GM18502 (cell line): ENCODE results near the gene SMIM38.

ENCODE experiments used
- ATAC-seq: cut with Tn5 transposase; IDR thresholded peaks from one replicate; pipeline ENCODE4 v1.9.1; 2021; ENCODE audit warnings: mild to moderate bottlenecking; ENCODE audit not compliant: unreplicated experiment, poor library complexity

The SMIM38 gene

DNA sequence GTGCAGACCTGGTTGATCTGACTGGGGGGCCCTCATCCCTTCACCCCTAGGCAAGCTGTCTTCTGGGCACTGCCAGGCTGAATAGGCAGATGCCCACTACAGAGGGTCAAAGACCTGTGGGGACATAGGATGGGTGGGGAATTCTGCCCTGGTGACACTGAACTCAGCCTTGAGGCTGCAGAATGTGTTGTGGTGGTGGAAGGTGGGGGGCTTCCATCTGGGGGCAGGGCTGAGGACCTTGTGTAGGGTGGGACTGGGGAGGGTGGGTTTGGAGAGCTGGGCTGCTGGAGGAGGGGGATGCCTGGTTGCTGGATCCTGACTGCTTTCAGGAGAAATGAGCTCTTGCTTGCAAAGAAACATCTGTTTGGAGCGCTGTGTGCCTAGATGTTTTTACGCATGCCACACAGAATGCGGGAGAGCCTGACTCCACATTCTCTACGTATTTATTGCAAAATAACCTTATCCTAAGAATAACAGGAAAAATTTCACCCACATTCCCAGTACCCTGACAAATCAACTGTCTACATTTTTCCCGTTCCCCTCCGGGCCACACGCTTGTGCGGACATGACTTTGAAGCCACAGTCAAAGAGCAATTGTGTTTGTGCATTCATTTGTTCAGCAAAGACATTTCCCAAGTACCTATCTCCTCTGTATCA, 18.3 kb downstream of the SMIM38 start:
- ATAC-seq, result no peak

DNA sequence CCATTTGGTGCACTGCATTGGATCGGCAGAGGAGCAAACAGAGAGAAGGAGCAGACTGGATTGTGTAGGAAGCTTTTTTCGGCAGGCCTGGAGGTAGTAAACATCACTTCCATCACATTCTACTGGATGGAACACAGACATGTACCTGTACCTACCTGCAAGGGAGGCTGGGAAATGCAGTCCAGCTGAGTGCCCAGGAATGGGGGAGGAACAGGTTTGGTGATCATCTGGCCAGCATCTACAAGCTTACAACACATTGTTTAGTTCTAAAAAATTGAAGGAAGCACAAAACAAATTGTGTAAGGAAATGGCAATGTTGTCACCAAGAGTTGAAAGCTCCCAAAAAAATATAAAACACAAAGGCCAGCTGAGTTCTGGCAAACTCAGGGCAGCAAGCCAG, 19.1 kb downstream of the SMIM38 start:
- ATAC-seq, result no peak

DNA sequence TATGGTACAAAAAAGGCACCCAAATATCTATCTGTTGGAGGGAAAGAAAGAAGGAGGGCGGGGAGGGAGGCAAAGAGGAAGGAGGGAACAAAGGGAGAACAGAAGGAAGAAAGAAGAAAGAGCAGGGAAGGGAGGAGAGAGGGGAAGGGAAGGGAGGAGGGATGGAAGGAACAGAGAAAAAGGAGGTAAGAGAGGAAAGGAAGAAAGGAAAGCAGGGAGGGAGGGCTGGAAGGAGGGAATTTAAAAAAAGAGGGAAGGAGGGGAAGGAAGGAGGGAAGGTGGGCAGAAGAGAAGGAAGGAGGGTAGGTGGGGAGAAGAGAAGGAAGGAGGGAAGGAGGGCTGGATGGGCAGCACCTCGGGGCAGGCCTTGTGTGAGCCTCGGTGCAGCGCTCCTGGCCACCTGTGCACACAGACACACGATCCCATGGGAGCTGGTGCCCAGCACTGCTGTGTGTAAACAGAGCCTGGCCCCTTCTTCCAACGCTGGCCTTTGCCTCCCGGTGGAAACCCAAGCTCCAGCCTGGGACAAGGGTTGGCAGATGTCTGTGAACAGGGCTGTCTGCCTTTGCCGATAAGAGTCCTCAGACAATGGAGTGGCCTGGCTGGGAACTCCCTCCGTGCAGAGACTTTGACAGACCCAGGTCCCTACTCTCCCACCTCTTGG, 23.2 kb downstream of the SMIM38 start:
- no peak for ATAC-seq

DNA sequence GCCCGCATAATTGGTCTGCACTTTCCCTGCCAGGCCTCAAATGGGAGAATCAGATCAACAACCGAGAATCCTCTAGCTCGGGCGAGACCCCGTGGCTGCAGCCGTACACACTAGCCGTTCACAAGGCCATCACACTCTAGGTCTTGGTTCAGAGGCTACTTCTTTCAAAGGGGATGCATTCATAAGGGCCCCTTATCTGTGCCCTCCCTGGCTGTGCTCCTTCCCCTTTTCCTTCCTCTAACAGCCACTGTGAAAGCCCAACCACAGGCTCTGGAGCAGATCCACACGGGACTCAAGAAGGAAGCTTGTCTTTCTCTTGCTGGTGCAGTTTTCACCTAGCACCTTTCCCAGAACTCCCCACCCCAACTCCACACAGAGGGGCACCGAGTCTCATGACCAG, 24.5 kb downstream of the SMIM38 start:
- no peak for ATAC-seq

DNA sequence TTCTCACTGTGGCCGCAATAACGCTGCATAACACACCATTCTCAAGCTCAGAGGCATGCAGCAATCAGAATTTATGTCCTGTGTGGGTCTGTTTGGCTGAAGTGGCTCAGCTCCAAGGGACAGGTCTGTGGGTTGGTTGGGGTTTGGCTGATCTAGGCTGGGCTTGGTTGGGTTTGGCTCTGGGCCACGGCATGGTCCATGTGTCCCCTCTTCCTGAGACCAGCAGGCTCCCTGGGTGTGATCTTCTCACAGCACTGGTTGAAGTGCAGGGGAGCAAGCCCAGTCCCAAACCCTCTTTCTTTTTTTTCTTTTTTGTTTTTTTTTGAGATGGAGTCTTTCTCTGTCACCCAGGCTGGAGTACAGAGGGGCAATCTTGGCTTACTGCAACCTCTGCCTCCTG, 25.0 kb downstream of the SMIM38 start:
- ATAC-seq, result no peak

- no peak for ATAC-seq
Observed at GRCh38 chr11:69183613-69184012, 27.9 kb downstream of the SMIM38 start.

- ATAC-seq, result no peak
Observed at GRCh38 chr11:69186316-69187260, 30.9 kb downstream of the SMIM38 start.

DNA sequence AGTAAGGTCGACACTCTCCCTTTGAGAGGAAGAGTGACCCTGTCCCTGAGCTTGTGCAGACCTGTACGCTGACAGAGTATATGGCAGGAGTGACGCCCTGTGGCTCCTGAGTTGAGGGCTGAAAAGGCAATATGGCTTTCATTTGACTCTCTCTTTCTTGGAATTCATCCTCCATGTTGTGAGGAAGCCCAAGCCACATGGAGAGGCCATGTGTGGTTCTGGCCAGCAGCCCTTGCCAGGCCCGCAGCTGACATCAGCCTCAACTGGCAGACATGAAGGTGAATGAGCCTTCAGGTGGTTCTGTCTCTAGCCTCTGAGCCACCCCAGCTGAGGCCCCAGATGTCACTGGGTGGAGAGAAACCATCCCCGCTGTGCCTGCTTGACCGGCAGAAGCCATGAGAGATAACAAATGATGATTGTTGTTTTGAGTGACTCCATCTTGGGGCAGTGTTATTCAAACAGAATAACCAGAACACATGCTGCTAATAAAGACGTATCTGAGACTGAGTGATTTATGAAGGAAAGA, 31.9 kb downstream of the SMIM38 start:
- ATAC-seq, result no peak

- ATAC-seq, result no peak
Observed at GRCh38 chr11:69189059-69189458, 33.3 kb downstream of the SMIM38 start.

DNA sequence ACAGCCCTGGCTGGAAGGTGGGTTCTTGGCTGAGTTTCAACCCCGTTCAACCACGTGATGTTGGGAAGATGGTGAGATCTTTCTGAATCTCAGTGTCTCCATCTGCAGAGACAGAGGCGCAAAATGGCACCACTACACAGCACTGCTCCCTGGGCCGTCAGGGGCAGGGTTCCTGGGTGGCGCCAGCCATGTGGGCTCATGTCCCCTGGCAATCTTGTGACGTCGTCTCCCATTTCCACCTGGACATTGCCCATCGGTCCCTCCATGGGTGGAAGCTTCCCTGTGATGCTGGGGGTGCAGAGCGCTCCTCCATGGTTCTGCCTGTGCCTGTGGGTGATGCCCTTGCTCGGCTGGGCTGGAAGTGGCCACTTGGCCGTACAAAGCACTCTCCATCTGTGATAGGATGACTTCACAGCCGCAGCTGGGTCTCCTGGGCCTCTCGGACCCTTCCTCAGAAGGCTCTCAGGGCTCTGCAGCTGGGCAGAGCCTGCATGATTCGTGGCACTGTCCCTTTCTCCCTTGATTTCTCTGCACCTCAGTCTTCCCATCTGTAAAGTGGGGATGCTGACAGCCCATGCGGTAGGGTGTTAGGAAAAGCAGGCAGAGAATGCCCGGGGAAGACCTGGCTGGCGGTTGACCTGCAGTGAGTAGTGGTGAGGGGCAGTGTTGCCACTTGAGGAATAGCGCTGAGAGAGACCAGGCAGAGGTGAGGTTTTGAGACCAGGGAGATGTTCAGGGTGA, 35.2 kb downstream of the SMIM38 start:
- ATAC-seq, result no peak

- no peak for ATAC-seq
Observed at GRCh38 chr11:69192301-69192721, 36.6 kb downstream of the SMIM38 start.

- ATAC-seq, result no peak
Observed at GRCh38 chr11:69193151-69193550, 37.4 kb downstream of the SMIM38 start.

GRCh38 chr11:69193629-69194028, 37.9 kb downstream of the SMIM38 start:
- ATAC-seq, result no peak

DNA sequence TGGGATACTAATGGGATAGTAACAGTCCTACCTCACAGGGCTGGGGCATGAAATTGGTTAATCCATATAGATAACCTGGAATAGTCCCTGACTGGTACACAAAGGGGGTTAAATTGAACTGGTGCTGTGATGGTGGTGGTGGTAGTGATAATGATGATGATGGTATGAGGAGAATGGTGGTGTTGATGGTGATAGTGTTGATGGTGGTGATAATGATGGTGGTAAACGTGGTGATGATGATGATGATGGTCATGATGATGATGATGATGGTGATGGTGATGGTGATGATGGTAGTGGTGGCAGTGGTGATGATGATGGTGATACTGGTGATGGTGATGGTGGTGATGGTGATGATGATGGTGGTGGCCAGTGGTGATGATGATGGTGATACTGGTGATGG, 38.7 kb downstream of the SMIM38 start:
- no peak for ATAC-seq

GRCh38 chr11:69194956-69195355, 39.2 kb downstream of the SMIM38 start:
- ATAC-seq, result no peak

DNA sequence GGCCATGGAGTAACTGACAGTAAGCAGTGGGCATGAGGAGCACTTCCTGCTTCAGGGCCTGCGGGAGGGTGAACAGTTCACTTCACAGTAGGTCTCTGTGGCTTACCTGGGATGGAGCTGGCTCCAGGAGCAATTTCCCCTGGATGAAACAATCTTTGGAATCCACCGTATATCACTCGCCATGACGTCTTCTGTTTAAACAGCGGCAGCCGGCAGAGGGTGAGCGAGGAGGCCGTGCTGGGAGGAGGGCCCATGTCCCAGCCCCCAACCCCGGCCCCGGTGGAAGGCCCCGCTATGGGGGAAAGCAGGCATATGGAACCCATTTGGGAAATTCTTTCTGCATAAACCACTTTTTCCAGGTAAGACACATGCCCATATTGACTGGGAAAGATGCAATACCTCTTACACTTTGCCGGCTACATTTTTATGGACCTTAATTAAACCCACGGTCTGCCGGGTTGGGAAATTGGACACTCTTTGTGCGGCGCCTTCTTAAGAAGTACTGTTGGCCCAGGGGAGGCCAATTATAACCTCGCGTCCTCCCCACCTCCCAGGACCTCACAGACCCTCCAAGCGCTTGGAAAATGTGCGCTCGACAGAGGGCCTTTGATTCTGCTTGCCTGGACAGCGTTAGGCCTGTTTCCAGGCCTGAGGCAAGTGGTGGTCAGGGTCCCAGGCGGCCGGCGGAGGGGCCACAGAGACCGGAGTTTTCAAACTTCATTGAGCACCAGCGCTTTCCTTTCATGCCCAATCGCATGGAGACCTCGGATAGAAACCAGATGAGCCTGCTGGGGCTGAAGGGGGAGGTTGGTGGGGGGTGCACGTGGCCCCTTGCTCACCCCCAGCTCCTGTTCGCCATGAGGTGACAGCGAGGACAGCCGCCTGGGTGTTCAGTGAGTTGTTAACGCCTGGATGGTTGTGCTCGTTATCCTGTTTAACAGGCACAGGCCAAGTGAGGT, 40.4 kb downstream of the SMIM38 start:
- no peak for ATAC-seq

DNA sequence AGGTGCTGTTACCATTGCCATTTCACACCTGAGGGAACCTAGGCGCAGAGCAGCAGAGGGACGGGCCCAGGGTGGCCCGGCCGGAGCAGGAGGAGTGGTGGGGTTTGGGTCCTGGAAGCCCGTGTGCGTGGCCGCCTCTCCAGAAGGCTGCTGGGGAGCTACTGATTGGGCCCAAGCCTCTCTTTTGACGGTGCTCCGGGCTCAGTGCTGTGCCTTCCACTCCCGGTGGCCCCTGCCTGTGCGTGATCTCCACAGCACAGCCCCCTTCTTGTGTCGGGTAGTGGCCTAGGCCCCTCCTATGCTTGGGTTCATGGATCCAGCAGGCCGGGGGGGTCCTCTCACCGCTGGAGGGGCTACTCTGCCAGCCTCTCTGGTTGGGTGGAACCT, 41.0 kb downstream of the SMIM38 start:
- ATAC-seq, result no peak

DNA sequence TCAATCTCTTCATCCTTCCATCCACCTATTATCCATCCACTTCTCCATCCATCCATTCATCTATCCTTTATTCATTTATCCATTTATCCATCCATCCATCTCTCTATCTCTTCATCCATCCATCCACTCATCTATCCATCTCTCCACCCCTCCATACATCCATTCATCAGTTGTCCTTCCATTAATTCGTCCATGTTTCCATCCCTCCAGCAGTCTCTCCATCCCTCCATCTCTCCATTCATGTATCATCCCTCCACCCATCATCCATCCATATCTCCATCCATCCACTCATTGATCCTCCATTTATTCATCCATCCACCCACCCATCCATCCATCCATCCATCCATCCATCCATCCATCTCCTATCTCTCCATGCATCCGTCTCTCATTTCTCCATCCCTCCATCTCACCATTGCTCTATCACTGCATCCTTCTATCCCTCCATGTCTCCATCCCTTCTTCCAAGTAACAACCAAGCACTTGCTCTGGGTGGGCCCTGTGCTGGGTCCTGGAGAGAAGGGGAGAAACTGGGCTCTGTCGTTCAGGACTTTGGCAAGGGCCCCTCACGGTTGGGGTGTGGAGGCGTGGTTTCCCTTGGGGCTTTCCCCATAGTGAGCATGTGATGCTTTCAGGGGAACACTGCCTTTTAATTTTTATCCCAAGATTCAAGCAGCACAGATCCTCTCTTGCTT, 43.3 kb downstream of the SMIM38 start:
- no peak for ATAC-seq
